ENCODE data around the gene ASF1B.
A peak's percentile ranks its signal among the peaks of the same experiment; 100 is the strongest.
"Not testable (repeated sequence)": the region's sequence is repeated elsewhere in the genome, so short reads cannot be mapped to it uniquely, and the experiment has no call there.

Gene ASF1B

DNA sequence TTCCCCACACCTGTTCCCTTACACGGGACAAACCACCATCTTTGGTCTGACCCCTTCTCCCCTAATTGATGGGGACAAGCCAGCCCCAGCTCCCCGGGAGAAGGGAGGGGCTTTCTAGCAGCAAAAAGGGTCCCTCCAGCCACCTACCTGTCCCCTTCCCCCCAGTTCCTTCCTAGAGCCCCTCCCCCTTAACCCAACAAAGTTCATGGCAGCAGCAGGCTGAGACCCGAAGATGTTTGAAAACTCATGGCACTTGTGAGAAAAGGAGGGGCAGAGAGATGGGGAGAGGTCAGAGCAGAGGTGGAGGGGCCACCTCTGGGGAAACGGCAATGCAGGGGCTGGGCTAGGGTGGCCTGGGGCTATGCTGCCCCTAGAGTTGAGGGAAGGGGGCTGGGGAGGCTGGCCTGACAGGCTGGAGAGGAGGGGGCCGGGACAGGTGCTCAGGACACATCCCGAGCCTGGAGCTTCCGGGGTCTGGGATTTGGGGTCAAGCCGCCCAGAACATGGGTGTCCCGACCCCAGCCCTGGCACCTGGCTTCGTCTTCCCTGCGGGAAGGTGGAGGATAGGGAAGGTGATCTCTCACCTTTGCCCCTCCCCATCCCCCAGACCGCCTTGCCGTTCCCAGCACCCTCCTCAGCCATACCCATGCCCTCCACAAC, 12.5 kb upstream of the ASF1B start:
- Histone ChIP-seq H3K36me3 (ENCODE audit: control insufficient read depth, low read length) (no peaks in the 10 kb centered on the region), H3K4me1 (ENCODE audit: control insufficient read depth, low read length) (no peaks in the 10 kb centered on the region), H3K27ac (ENCODE audit: low read depth, low read length) (no peak overlapping the region), H3K9me2 (replicated peaks; ENCODE audit: control insufficient read depth, low read length) (no peaks in the 10 kb centered on the region), H3F3A (ENCODE audit: control insufficient read depth, insufficient read depth) (no peaks in the 10 kb centered on the region), H3K4me2 (ENCODE audit: low read length) (no peak overlapping the region), H3K27me3 (ENCODE audit: control insufficient read depth, low read length) (peaks cover 4% of the 10 kb centered on the region), H3K79me2 (ENCODE audit: control insufficient read depth, low read length) (no peaks in the 10 kb centered on the region), H3K9me3 (ENCODE audit: control insufficient read depth, insufficient read depth, low read length) (no peaks in the 10 kb centered on the region), H4K20me1 (ENCODE audit: control insufficient read depth, insufficient read depth, low read depth, low read length) (no peaks in the 10 kb centered on the region), H3K4me3 (ENCODE audit: low read length) (no peak overlapping the region)
- TF ChIP-seq, protein P1, sequence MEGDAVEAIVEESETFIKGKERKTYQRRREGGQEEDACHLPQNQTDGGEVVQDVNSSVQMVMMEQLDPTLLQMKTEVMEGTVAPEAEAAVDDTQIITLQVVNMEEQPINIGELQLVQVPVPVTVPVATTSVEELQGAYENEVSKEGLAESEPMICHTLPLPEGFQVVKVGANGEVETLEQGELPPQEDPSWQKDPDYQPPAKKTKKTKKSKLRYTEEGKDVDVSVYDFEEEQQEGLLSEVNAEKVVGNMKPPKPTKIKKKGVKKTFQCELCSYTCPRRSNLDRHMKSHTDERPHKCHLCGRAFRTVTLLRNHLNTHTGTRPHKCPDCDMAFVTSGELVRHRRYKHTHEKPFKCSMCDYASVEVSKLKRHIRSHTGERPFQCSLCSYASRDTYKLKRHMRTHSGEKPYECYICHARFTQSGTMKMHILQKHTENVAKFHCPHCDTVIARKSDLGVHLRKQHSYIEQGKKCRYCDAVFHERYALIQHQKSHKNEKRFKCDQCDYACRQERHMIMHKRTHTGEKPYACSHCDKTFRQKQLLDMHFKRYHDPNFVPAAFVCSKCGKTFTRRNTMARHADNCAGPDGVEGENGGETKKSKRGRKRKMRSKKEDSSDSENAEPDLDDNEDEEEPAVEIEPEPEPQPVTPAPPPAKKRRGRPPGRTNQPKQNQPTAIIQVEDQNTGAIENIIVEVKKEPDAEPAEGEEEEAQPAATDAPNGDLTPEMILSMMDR (IDR thresholded peaks at IDR 0.05; ENCODE audit: low read depth, low read length, poor library complexity, severe bottlenecking): no peak
- TF ChIP-seq EZH2phosphoT487 (IDR thresholded peaks at IDR 0.05; ENCODE audit: borderline replicate concordance, low read length): no peak

DNA sequence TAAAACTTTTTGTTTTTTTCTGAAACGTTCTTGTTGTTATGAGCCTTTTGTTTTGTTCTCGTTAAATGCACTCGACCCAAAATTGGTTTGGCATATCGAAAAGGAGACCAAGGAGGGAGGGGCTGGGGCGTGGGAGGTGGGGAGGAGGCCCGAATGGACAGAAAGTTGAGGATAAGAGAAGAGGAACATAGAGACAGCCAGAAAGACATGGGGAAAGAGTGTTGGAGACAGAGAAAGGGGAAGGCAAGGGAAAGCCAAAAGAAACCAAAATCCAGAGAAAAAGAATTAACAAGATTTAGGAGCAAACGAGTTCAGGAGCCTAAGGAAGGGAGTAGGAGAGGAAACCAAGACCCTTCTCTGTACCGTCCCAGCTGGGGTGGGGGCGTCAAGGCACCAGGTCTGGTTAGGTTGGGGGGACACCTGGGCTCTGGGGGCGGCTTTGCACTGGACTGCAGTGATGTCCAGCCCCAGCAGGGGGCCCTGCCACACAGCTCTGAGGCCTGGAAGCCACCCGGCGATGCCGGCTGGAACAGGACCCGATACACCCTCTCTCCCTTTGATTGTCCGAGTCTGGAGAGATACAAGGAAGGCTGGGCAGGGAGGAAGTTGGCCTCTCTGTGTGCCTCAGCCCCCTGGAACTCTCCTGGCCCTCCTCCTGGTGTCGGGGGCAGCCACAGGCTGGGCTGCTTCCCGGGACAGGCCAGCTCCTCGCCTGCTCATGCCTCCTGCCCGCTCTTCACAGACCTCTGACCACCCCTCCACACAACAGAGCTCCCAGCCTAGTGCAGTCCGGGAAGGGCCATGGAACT, 11.6 kb upstream of the ASF1B start:
- H3K27ac ChIP-seq (ENCODE audit: low read depth, low read length): no peak overlapping the region

DNA sequence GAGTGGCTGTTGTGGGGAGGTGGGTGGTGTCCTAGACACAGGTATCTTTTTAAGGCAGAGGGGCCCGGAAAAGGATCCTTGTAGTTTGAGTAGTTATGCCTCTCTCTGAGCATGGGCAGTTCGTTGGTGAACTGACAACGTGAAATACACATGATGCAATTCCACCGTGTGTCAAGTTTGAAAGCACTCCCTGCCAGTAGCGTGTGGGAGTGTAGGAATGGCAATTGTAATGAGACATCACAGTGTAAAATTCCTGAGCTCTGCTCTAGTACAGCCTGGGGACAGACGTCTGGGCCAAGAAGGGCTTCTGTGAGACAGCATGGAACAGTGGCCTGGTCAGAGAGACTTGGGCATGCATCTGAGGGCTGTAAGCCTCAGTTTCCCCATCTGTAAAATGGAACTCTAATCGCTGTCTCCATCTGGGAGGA, 10.4 kb upstream of the ASF1B start:
- H3K4me2 ChIP-seq (ENCODE audit: low read length): no peak overlapping the region
- TF ChIP-seq, protein P1 (IDR thresholded peaks at IDR 0.05; ENCODE audit: low read depth, low read length, poor library complexity, severe bottlenecking): no peak
- no peak for TF ChIP-seq EZH2phosphoT487 (IDR thresholded peaks at IDR 0.05; ENCODE audit: borderline replicate concordance, low read length)
- H3K4me3 ChIP-seq (ENCODE audit: low read length): no peak overlapping the region
- no peaks in the 10 kb centered on the region for H4K20me1 ChIP-seq (ENCODE audit: control insufficient read depth, insufficient read depth, low read depth, low read length)
- no peaks in the 10 kb centered on the region for H3K4me1 ChIP-seq (ENCODE audit: control insufficient read depth, low read length)
- H3K27ac ChIP-seq (ENCODE audit: low read depth, low read length): no peak overlapping the region
- no peaks in the 10 kb centered on the region for H3K9me3 ChIP-seq (ENCODE audit: control insufficient read depth, insufficient read depth, low read length)
- H3K9me2 ChIP-seq (replicated peaks; ENCODE audit: control insufficient read depth, low read length): no peaks in the 10 kb centered on the region
- peaks cover 4% of the 10 kb centered on the region for H3K27me3 ChIP-seq (ENCODE audit: control insufficient read depth, low read length)
- H3F3A ChIP-seq (ENCODE audit: control insufficient read depth, insufficient read depth): no peaks in the 10 kb centered on the region
- no peaks in the 10 kb centered on the region for H3K79me2 ChIP-seq (ENCODE audit: control insufficient read depth, low read length)
- no peaks in the 10 kb centered on the region for H3K36me3 ChIP-seq (ENCODE audit: control insufficient read depth, low read length)

More for the DNA sequence above, 11.6 kb upstream of the ASF1B start:
- H3F3A ChIP-seq (ENCODE audit: control insufficient read depth, insufficient read depth): no peaks in the 10 kb centered on the region
- H3K27me3 ChIP-seq (ENCODE audit: control insufficient read depth, low read length): peaks cover 4% of the 10 kb centered on the region
- H4K20me1 ChIP-seq (ENCODE audit: control insufficient read depth, insufficient read depth, low read depth, low read length): no peaks in the 10 kb centered on the region
- H3K4me3 ChIP-seq (ENCODE audit: low read length): no peak overlapping the region
- no peaks in the 10 kb centered on the region for H3K4me1 ChIP-seq (ENCODE audit: control insufficient read depth, low read length)
- TF ChIP-seq EZH2phosphoT487 (IDR thresholded peaks at IDR 0.05; ENCODE audit: borderline replicate concordance, low read length): no peak
- TF ChIP-seq, protein P1 (IDR thresholded peaks at IDR 0.05; ENCODE audit: low read depth, low read length, poor library complexity, severe bottlenecking): peak; percentile 52
- H3K79me2 ChIP-seq (ENCODE audit: control insufficient read depth, low read length): no peaks in the 10 kb centered on the region
- H3K4me2 ChIP-seq (ENCODE audit: low read length): no peak overlapping the region
- no peaks in the 10 kb centered on the region for H3K9me3 ChIP-seq (ENCODE audit: control insufficient read depth, insufficient read depth, low read length)
- H3K36me3 ChIP-seq (ENCODE audit: control insufficient read depth, low read length): no peaks in the 10 kb centered on the region
- no peaks in the 10 kb centered on the region for H3K9me2 ChIP-seq (replicated peaks; ENCODE audit: control insufficient read depth, low read length)

DNA sequence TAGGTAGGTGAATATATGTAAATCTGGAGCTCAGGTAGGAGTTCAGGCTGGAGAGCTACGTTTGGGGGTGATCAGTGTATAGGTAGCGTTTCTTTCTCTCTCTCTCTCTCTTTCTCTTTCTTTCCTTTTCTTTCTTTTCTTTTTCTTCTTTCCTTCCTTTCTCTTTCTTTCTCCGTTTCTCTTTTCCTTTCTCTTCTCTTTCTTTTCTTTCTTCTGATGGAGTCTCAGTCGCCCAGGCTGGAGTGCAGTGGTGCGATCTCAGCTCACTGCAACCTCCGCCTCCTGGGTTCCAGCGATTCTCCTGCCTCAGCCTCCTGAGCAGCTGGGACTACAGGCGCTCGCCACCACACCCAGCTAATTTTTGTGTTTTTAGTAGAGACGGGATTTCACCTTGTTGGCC, 9.8 kb upstream of the ASF1B start:
- H3K27ac ChIP-seq (ENCODE audit: low read depth, low read length); H3F3A ChIP-seq (ENCODE audit: control insufficient read depth, insufficient read depth); H3K4me1 ChIP-seq (ENCODE audit: control insufficient read depth, low read length); H4K20me1 ChIP-seq (ENCODE audit: control insufficient read depth, insufficient read depth, low read depth, low read length); H3K36me3 ChIP-seq (ENCODE audit: control insufficient read depth, low read length); H3K4me2 ChIP-seq (ENCODE audit: low read length); H3K4me3 ChIP-seq (ENCODE audit: low read length); H3K79me2 ChIP-seq (ENCODE audit: control insufficient read depth, low read length); H3K27me3 ChIP-seq (ENCODE audit: control insufficient read depth, low read length); H3K9me3 ChIP-seq (ENCODE audit: control insufficient read depth, insufficient read depth, low read length); H3K9me2 ChIP-seq (replicated peaks; ENCODE audit: control insufficient read depth, low read length): not testable (repeated sequence)

Data from DOHH2 (cell line).